Muscle of leg (tissue), 11 donors: Measurements from ENCODE around the gene SDCCAG8. TPM values are rescaled to one million over a fixed set of nuclear protein-coding genes. Genes with fewer than 3 reads are reported as not detected.
A peak's percentile ranks its signal among the peaks of the same experiment; 100 is the strongest.

Experiments
- DNase-seq: peaks from one replicate; pipeline ENCODE4 v3.0.0; 2013
- H3K27ac ChIP-seq: one replicate; pipeline ENCODE4 v1.5.1; 2013; ENCODE audit warnings: mild to moderate bottlenecking, low read length, control low read depth
- H3K27me3 ChIP-seq: one replicate; pipeline ENCODE4 v1.6.1; 2013; ENCODE audit warnings: low read length; ENCODE audit not compliant: control insufficient read depth, insufficient read depth
- H3K36me3 ChIP-seq: one replicate; pipeline ENCODE4 v1.6.1; 2013; ENCODE audit warnings: low read length; ENCODE audit not compliant: control insufficient read depth, insufficient read depth
- H3K4me1 ChIP-seq: one replicate; pipeline ENCODE4 v1.6.1; 2013; ENCODE audit warnings: low read length; ENCODE audit not compliant: control insufficient read depth, insufficient read depth
- H3K4me3 ChIP-seq: one replicate; pipeline ENCODE4 v1.5.1; 2013; ENCODE audit warnings: low read length, control low read depth
- H3K9me3 ChIP-seq: replicated peaks from 2 replicates; pipeline ENCODE4 v1.6.1; 2013; ENCODE audit warnings: low read depth, low read length; ENCODE audit not compliant: control insufficient read depth
- WGBS: methylation state at CpG from one replicate; pipeline ENCODE4 v1.1.5; 2013; ENCODE audit warnings: missing lambda C conversion rate; ENCODE audit not compliant: insufficient coverage; 5-methylcytosine and 5-hydroxymethylcytosine counted together
- polyA plus RNA-seq, 8 donors: library from polyadenylated mRNA; unstranded; fragments of 120-200 nt; gene quantifications; one replicate each; pipeline versions ENCODE4 v1.2.1 to v1.2.3, GENCODE V29; 2013; ENCODE audit warnings: inconsistent platforms in 1 of 8, low replicate concordance in 1 of 8; ENCODE audit not compliant: insufficient read length in 8 of 8, insufficient read depth in 1 of 8
- total RNA-seq: library from RNA; stranded (reverse); fragments of 120-200 nt; gene quantifications from one replicate; pipeline ENCODE4 v1.2.4, GENCODE V29; 2013

SDCCAG8 gene
- total and polyA plus RNA-seq, 9 donors: 19.1 to 29.9 (median 23.0) TPM

DNA sequence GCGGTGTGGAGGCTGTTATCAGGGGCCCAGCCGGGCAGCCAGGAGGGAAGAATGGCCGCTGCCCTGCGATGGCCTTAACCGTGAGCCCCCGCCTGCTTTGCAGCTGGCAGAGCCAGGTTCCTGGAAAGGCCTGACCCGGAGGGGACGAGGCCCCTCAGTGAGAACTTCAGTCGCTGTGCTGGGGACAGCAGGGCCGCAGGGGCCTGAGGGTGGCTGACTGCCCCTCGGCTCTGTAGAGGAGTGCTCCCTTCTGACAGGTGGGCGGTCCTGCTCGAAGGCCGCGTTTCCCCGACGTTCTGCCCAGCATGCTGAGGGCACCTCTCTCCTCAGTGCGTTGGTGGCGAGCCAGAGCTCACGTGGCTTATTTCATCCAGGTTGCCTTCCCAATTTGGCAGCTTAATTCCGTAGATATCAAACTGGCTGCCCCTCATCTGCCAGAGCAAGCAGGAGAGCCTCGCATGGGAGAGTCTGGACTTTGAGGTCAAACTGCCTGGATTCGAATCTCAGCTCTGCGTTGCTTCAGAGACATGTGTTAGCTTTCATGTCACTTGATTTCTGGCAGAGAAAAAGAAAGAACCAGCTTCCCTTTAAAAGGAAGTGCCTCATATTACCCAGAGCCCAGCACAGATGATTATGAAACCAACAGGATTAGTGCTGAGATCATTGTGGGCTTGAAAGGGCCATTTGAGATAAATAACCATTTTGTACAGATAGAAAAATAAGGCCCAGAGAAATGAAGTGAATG lies 239.8 kb downstream of the SDCCAG8 start:
- Histone ChIP-seq H3K4me3 (no peak overlapping the region), H3K9me3 (no peaks in the 10 kb centered on the region), H3K27me3 (no peaks in the 10 kb centered on the region), H3K36me3 (peaks cover 15% of the 10 kb centered on the region), H3K4me1 (peaks cover 14% of the 10 kb centered on the region), H3K27ac (no peak overlapping the region)
- peak; percentile 37 for DNase-seq
- WGBS: 81% methylated on average over 23 of the region's 24 CpGs

DNA sequence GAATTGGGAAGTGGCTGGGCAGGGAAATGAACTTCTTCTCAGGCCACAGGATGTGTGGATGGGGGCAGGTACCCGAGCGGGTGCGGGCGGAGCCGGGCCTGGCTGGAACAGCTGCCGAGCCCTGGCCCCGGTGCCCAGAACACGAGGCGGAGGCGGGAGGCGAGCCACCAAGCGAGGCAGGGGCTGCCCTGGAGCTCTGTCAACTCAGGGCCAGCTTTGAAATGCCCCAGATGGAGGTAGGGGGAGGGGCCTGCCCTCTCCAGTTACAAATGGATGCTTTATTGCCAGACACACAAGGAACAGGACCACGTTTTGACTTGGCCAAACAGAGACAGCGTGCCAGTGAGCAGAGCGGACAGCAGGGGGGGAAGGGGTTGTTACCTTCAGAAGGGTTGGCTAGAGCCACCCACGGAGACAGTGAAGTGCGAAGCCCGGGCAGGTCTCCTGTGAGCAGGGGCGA lies 240.4 kb downstream of the SDCCAG8 start:
- Histone ChIP-seq H3K9me3 (no peaks in the 10 kb centered on the region), H3K27ac (no peak overlapping the region), H3K4me3 (no peak overlapping the region), H3K36me3 (peaks cover 14% of the 10 kb centered on the region), H3K27me3 (no peaks in the 10 kb centered on the region), H3K4me1 (peaks cover 10% of the 10 kb centered on the region)
- WGBS: 64% methylated on average over 13 of the region's 19 CpGs
- no peak for DNase-seq

DNA sequence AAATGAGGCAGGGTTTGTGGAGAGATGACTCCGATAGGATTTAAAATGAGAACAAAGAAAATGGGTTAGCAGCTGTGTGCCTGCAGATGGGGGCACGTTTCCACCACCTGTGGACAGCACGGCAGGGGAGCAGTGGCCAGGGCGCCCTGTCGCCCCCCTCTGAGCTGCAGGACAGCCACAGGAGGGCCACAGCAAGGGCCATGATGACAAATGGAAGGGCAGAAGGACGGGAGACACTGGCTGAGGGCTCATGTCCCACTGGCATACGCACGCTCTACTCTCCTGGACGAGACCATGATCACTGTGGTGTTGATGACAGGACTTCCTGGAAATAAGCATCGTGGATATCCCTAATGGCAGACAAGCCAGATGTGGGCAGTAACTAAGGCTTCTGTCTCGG lies 241.0 kb downstream of the SDCCAG8 start:
- 89% methylated on average over 10 of the region's 11 CpGs for WGBS
- H3K27ac ChIP-seq: no peak overlapping the region
- H3K4me3 ChIP-seq: no peak overlapping the region
- DNase-seq: no peak
- peaks cover 10% of the 10 kb centered on the region for H3K4me1 ChIP-seq
- no peaks in the 10 kb centered on the region for H3K9me3 ChIP-seq
- peaks cover 12% of the 10 kb centered on the region for H3K36me3 ChIP-seq
- H3K27me3 ChIP-seq: no peaks in the 10 kb centered on the region

DNA sequence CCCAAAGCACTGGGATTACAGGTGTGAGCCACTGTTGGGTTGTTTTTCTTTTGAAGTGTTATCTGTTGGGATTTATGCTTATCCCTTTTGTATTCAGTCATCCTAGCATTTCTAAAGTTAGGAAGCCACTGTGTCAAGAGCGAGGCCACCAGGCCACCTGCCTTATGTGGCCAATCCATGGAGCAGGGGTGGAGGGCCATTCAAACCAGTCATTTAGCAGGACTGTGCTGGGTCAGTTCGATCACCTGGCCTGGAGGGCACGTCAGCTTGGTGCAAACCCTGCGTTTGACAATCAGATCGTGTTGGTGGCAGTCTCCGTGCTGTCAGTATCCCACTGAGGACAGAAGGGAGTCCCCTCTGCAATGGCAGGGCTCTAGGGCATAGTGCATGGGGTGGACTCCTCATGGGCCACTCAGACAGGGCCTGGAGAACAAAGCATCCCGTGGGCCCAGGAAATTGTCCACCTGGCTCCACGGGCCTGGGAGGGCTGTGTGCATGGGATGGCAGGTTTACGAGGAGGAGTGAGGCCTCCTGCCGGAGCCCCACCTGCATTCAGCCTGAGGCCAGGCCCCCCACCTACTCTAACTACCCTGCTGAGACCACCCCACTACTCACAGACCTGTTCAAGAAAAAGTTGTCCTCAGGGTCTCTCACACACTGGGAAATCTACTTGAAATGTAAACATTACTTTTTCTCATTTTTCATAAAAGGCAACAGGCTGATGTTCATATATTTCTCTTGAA lies 242.3 kb downstream of the SDCCAG8 start:
- Histone ChIP-seq H3K27me3 (no peaks in the 10 kb centered on the region), H3K9me3 (no peaks in the 10 kb centered on the region), H3K27ac (no peak overlapping the region), H3K4me1 (peaks cover 10% of the 10 kb centered on the region), H3K36me3 (peaks cover 10% of the 10 kb centered on the region), H3K4me3 (no peak overlapping the region)
- DNase-seq: no peak
- 94% methylated on average over 7 of the region's 10 CpGs for WGBS

DNA sequence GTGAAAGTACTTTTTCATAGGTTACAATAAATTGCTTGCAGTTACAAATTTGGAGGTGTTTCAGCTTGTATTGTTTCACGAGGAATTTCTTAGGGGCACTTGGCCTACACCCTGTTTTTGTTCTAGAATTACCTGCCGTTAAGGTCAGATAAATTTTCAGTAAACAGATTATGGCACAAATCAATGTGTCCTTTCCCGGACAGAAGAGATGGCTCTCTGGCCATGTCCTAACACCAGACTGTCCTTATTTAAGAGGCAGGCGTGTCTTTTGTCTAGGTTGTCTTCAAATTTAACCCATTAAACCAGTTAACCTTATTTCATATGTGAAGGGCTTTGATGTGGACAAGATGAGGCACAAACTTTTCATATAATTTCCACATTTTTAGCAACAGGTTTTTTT lies 243.4 kb downstream of the SDCCAG8 start:
- no peak for DNase-seq
- 67% methylated on average over 3 of the region's 4 CpGs for WGBS
- Histone ChIP-seq H3K27me3 (no peaks in the 10 kb centered on the region), H3K4me1 (peaks cover 10% of the 10 kb centered on the region), H3K27ac (no peak overlapping the region), H3K4me3 (no peak overlapping the region), H3K9me3 (no peaks in the 10 kb centered on the region), H3K36me3 (peaks cover 10% of the 10 kb centered on the region)

DNA sequence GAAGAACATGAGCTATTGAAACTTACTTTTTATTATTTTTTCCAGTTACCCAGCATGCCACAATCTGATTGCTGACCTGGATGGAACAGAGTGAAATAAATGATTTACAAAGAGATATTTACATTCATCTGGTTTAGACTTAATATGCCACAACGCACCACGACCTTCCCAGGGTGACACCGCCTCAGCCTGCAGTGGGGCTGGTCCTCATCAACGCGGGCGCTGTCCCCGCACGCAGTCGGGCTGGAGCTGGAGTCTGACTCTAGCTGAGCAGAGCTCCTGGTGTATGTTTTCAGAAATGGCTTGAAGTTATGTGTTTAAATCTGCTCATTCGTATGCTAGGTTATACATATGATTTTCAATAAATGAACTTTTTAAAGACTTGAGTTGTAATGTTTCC lies 243.9 kb downstream of the SDCCAG8 start:
- H3K4me3 ChIP-seq: no peak overlapping the region
- no peak overlapping the region for H3K27ac ChIP-seq
- WGBS: 91% methylated on average over 4 of the region's 10 CpGs
- no peak for DNase-seq
- H3K36me3 ChIP-seq: peaks cover 10% of the 10 kb centered on the region
- no peaks in the 10 kb centered on the region for H3K27me3 ChIP-seq
- H3K9me3 ChIP-seq: no peaks in the 10 kb centered on the region
- peaks cover 10% of the 10 kb centered on the region for H3K4me1 ChIP-seq

DNA sequence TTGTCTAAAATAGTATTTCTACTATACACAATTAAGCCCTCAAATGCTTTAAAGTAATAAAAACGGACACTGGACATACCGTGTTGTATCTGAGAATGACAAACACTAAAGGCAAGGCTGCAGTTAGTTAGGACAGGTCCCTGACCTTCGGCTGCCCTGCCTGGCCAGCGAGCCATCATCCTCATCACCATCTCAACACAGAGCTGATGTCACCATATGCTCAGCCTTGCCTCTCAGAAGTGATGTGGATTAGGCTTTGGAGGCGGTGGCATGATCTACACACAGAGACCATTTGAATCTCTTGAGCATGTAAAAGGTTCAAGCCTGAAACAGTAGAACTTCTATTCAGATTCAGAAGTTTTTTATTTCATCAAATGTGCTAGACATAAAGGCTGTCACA lies 244.7 kb downstream of the SDCCAG8 start:
- H3K36me3 ChIP-seq: peaks cover 10% of the 10 kb centered on the region
- no peak for DNase-seq
- H3K9me3 ChIP-seq: no peaks in the 10 kb centered on the region
- peaks cover 7% of the 10 kb centered on the region for H3K4me1 ChIP-seq
- H3K4me3 ChIP-seq: no peak overlapping the region
- WGBS: no CpG with 5 or more reads among the region's 5 CpGs
- no peak overlapping the region for H3K27ac ChIP-seq
- H3K27me3 ChIP-seq: no peaks in the 10 kb centered on the region

DNA sequence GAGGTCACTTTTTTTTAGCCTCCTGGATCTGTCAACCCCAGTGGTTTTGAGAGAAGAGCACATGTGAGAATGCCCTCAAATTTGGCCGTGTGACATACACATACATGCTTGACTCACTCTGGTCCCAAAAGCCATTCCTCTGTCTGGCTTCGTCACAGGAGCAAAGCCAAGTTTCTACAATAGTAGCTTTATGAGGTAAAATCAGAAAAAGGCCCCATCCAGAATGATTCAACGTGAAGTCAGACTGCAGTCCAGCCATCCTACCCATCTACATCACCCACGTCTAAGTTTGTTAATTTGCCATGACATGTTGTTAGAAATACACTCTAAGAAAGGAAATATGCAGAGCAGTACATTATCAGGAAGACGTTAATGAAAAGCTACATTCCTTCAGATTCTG lies 245.2 kb downstream of the SDCCAG8 start:
- Histone ChIP-seq H3K4me3 (no peak overlapping the region), H3K36me3 (peaks cover 10% of the 10 kb centered on the region), H3K9me3 (no peaks in the 10 kb centered on the region), H3K27ac (no peak overlapping the region), H3K27me3 (no peaks in the 10 kb centered on the region), H3K4me1 (peaks cover 4% of the 10 kb centered on the region)
- DNase-seq: peak; percentile 42
- WGBS: no CpG with 5 or more reads among the region's 5 CpGs

DNA sequence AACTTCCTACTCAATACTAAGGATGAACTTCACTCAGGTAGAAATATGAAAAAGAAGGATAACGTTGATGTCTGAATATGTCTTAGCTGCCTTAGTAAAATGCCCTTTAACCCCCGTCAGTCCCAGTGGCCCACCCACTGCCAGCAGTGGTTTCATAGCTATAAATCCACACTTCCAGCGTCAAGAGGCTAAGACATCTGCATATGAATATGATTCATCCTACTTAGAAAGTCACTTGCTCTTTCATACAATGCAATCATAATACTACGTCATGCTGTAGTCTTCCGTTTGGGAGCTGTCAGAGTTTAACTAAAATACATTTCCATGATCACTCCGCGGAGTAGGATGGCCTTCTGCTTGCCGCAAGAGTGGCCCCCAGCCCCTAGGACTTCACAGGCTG lies 247.3 kb downstream of the SDCCAG8 start:
- Histone ChIP-seq H3K4me1 (peaks cover 5% of the 10 kb centered on the region), H3K4me3 (no peak overlapping the region), H3K36me3 (peaks cover 5% of the 10 kb centered on the region), H3K27ac (no peak overlapping the region), H3K27me3 (no peaks in the 10 kb centered on the region), H3K9me3 (no peaks in the 10 kb centered on the region)
- DNase-seq: no peak
- 58% methylated on average over 2 of the region's 8 CpGs for WGBS

DNA sequence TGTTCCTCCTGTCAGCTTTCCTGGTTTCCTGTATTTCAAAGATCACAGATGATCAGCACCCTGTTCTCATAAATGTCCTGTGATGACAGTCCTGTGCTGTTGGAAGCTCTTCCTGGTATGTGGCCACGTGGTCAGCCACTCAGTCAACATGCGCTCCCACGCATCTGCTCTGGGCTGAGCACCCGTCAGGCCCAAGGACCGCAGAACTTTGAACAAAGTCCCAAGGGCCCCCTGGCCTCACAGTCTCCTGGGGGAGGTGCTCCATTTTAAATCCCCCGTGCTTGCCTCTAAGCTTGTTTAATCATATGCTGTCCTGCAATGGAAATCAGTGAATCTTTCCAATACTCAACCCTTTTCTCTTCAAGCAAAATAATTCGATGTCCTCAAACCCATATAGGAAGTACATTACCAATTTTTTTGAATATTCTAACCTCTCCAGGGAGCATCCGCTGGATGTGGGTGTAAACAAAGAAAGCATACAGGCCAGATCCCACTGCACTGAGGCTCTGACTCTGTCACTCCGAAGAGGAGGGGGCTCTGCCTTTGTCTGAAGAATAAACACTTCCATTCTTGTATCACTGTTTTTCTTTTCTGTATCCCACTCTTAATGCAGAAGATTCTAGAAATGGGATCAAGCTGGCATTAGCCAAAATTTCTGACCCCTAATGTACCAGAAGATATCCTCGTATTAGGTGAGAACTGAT lies 250.3 kb downstream of the SDCCAG8 start:
- DNase-seq: no peak
- Histone ChIP-seq H3K9me3 (no peaks in the 10 kb centered on the region), H3K4me1 (peaks cover 5% of the 10 kb centered on the region), H3K27ac (no peak overlapping the region), H3K27me3 (no peaks in the 10 kb centered on the region), H3K36me3 (peaks cover 9% of the 10 kb centered on the region), H3K4me3 (no peak overlapping the region)
- 86% methylated on average over 5 of the region's 10 CpGs for WGBS
